Subcutaneous abdominal adipose tissue (tissue), 5 donors: ENCODE results near the gene SPOCK2.
"Not testable (repeated sequence)": the region's sequence is repeated elsewhere in the genome, so short reads cannot be mapped to it uniquely, and the experiment has no call there.

Experiments
- H3K27ac ChIP-seq: one replicate; pipeline ENCODE4 v1.7.0; 2013; ENCODE audit warnings: low read depth, mild to moderate bottlenecking, inconsistent platforms, low read length, moderate library complexity
- H3K27me3 ChIP-seq, 5 donors: one replicate each; pipeline ENCODE4 v1.7.0; 2013; ENCODE audit warnings: low read length in 5 of 5, inconsistent platforms in 1 of 5; ENCODE audit not compliant: control insufficient read depth in 5 of 5, insufficient read depth in 4 of 5
- H3K36me3 ChIP-seq, 5 donors: one replicate each; pipeline ENCODE4 v1.7.0; 2013; ENCODE audit warnings: low read length in 5 of 5; ENCODE audit not compliant: control insufficient read depth in 5 of 5, insufficient read depth in 5 of 5
- H3K4me1 ChIP-seq, 5 donors: one replicate each; pipeline ENCODE4 v1.7.0; 2013; ENCODE audit warnings: low read length in 5 of 5, mild to moderate bottlenecking in 3 of 5, moderate library complexity in 1 of 5; ENCODE audit not compliant: control insufficient read depth in 5 of 5, insufficient read depth in 5 of 5
- H3K4me3 ChIP-seq, 5 donors: one replicate each; pipeline ENCODE4 v1.7.0; 2013; ENCODE audit warnings: low read length in 5 of 5, low read depth in 1 of 5
- H3K9ac ChIP-seq, 5 donors: one replicate each; pipeline ENCODE4 v1.7.0; 2013; ENCODE audit warnings: low read length in 5 of 5, mild to moderate bottlenecking in 4 of 5, moderate library complexity in 3 of 5
- H3K9me3 ChIP-seq, 5 donors: one replicate each; pipeline ENCODE4 v1.7.0; 2013; ENCODE audit warnings: low read length in 5 of 5; ENCODE audit not compliant: control insufficient read depth in 5 of 5
- donor health status: healthy.
- donor health status: healthy.
- donor health status: healthy.
- donor health status: healthy.
- donor health status: healthy.

SPOCK2 gene

GRCh38 chr10:72034761-72035160, 53.6 kb downstream of the SPOCK2 start:
- no peaks in the 10 kb centered on the region for H3K36me3 ChIP-seq
- H3K27me3 ChIP-seq = no peaks in the 10 kb centered on the region
- H3K9me3 ChIP-seq = no peaks in the 10 kb centered on the region
- no peak overlapping the region for H3K9ac ChIP-seq
- H3K4me3 ChIP-seq = no peak overlapping the region
- no peak overlapping the region for H3K27ac ChIP-seq
- H3K4me1 ChIP-seq = peaks cover 0 to 17% (median 10%) of the 10 kb centered on the region in 5 donors

- Histone ChIP-seq H3K9ac (peak overlapping the region in 1 of 5 donors; percentile 31), H3K4me3 (no peak overlapping the region), H3K36me3 (no peaks in the 10 kb centered on the region), H3K27ac (no peak overlapping the region), H3K27me3 (no peaks in the 10 kb centered on the region), H3K9me3 (no peaks in the 10 kb centered on the region), H3K4me1 (peaks cover 0 to 20% (median 10%) of the 10 kb centered on the region in 5 donors)
These were observed 54.3 kb downstream of the SPOCK2 start for GRCh38 chr10:72034040-72034499.

- H3K9me3 ChIP-seq, H3K4me3 ChIP-seq, H3K36me3 ChIP-seq, H3K27ac ChIP-seq, H3K27me3 ChIP-seq, H3K9ac ChIP-seq: not testable (repeated sequence)
- H3K4me1 ChIP-seq = peaks cover 0 to 20% (median 16%) of the 10 kb centered on the region in 5 donors
These were observed 55.8 kb downstream of the SPOCK2 start for GRCh38 chr10:72032409-72033162.

- Histone ChIP-seq H3K27ac (no peak overlapping the region), H3K36me3 (no peaks in the 10 kb centered on the region), H3K27me3 (no peaks in the 10 kb centered on the region), H3K9me3 (no peaks in the 10 kb centered on the region), H3K4me1 (peaks cover 1 to 22% (median 16%) of the 10 kb centered on the region in 5 donors), H3K9ac (no peak overlapping the region), H3K4me3 (no peak overlapping the region)
These were observed 56.6 kb downstream of the SPOCK2 start for GRCh38 chr10:72031706-72032105.

- Histone ChIP-seq H3K27ac (no peak overlapping the region), H3K9ac (no peak overlapping the region), H3K4me3 (no peak overlapping the region), H3K36me3 (no peaks in the 10 kb centered on the region), H3K4me1 (peaks cover 2 to 26% (median 21%) of the 10 kb centered on the region in 5 donors), H3K27me3 (no peaks in the 10 kb centered on the region), H3K9me3 (no peaks in the 10 kb centered on the region)
These were observed 57.4 kb downstream of the SPOCK2 start for GRCh38 chr10:72030762-72031543.

GRCh38 chr10:72029414-72029813, 58.9 kb downstream of the SPOCK2 start:
- Histone ChIP-seq H3K4me3 (no peak overlapping the region), H3K27me3 (no peaks in the 10 kb centered on the region), H3K27ac (no peak overlapping the region), H3K9me3 (no peaks in the 10 kb centered on the region), H3K9ac (peak overlapping the region in 1 of 5 donors; percentile 23), H3K36me3 (no peaks in the 10 kb centered on the region), H3K4me1 (peaks cover 2 to 26% (median 20%) of the 10 kb centered on the region in 5 donors)

- no peaks in the 10 kb centered on the region for H3K36me3 ChIP-seq
- no peak overlapping the region for H3K27ac ChIP-seq
- H3K4me3 ChIP-seq = no peak overlapping the region
- H3K4me1 ChIP-seq = peaks cover 2 to 20% (median 16%) of the 10 kb centered on the region in 5 donors
- no peaks in the 10 kb centered on the region for H3K27me3 ChIP-seq
- no peaks in the 10 kb centered on the region for H3K9me3 ChIP-seq
- H3K9ac ChIP-seq = no peak overlapping the region
These were observed 60.9 kb downstream of the SPOCK2 start for GRCh38 chr10:72027498-72027897.

- Histone ChIP-seq H3K27ac (no peak overlapping the region), H3K9me3 (no peaks in the 10 kb centered on the region), H3K9ac (no peak overlapping the region), H3K36me3 (no peaks in the 10 kb centered on the region), H3K4me3 (no peak overlapping the region), H3K27me3 (no peaks in the 10 kb centered on the region), H3K4me1 (peaks cover 2 to 21% (median 16%) of the 10 kb centered on the region in 5 donors)
These were observed 61.9 kb downstream of the SPOCK2 start for GRCh38 chr10:72026278-72027111.

- H3K27ac ChIP-seq = no peak overlapping the region
- H3K4me1 ChIP-seq = peaks cover 2 to 22% (median 16%) of the 10 kb centered on the region in 5 donors
- no peaks in the 10 kb centered on the region for H3K9me3 ChIP-seq
- H3K36me3 ChIP-seq = no peaks in the 10 kb centered on the region
- no peak overlapping the region for H3K9ac ChIP-seq
- no peaks in the 10 kb centered on the region for H3K27me3 ChIP-seq
- no peak overlapping the region for H3K4me3 ChIP-seq
These were observed 62.5 kb downstream of the SPOCK2 start for GRCh38 chr10:72025832-72026231.
